Measurements from ENCODE around the gene CAMK2G. TPM values are rescaled to one million over a fixed set of nuclear protein-coding genes. Genes with fewer than 3 reads are reported as not detected.
"Not testable (repeated sequence)": the region's sequence is repeated elsewhere in the genome, so short reads cannot be mapped to it uniquely, and the experiment has no call there.

CAMK2G gene
- total and polyA plus RNA-seq, 7 donors: 14.4 to 221 (median 153) TPM

- WGBS, 2 donors: 70 to 79% methylated on average over 6 of the region's 6 CpGs
- DNase-seq: no peak
Observed at GRCh38 chr10:73894245-73894971, 20.1 kb upstream of the CAMK2G start.

GRCh38 chr10:73893426-73893825 is 19.1 kb upstream of the CAMK2G start:
- TF ChIP-seq CTCF (IDR thresholded peaks at IDR 0.05) (no peak), EP300 (IDR thresholded peaks at IDR 0.05) (no peak), POLR2AphosphoS5 (IDR thresholded peaks at IDR 0.05) (no peak), POLR2A (IDR thresholded peaks at IDR 0.05) (no peak)
- Histone ChIP-seq H3K4me1 (peaks cover 0 to 8% (median 8%) of the 10 kb centered on the region in 4 donors), H3K27me3 (no peaks in the 10 kb centered on the region), H3K9me3 (no peaks in the 10 kb centered on the region), H3K4me3 (no peak overlapping the region), H3K36me3 (no peaks in the 10 kb centered on the region), H3K27ac (no peak overlapping the region)
- 79% methylated on average over 8 of the region's 8 CpGs for WGBS, 2 donors
- intact Hi-C loops (cut with DNase I): no loop called here
- DNase-seq: no peak

More at GRCh38 chr10:73894245-73894971, 20.1 kb upstream of the CAMK2G start:
- TF ChIP-seq POLR2A (IDR thresholded peaks at IDR 0.05): no peak
- no peak for TF ChIP-seq EP300 (IDR thresholded peaks at IDR 0.05)
- TF ChIP-seq CTCF (IDR thresholded peaks at IDR 0.05): no peak
- TF ChIP-seq POLR2AphosphoS5 (IDR thresholded peaks at IDR 0.05): no peak
- Histone ChIP-seq H3K36me3 (no peaks in the 10 kb centered on the region), H3K4me3 (no peak overlapping the region), H3K27ac (no peak overlapping the region), H3K4me1 (no peaks in the 10 kb centered on the region), H3K9me3 (no peaks in the 10 kb centered on the region), H3K27me3 (no peaks in the 10 kb centered on the region)
- intact Hi-C loops (cut with DNase I): no loop called here

GRCh38 chr10:73892310-73893030 is 18.1 kb upstream of the CAMK2G start:
- no peak for DNase-seq

GRCh38 chr10:73891540-73891939 is 17.2 kb upstream of the CAMK2G start:
- H3K4me3 ChIP-seq: no peak overlapping the region
- H3K27ac ChIP-seq: no peak overlapping the region
- no peaks in the 10 kb centered on the region for H3K9me3 ChIP-seq
- no peaks in the 10 kb centered on the region for H3K27me3 ChIP-seq
- TF ChIP-seq POLR2A (IDR thresholded peaks at IDR 0.05) (no peak), EP300 (IDR thresholded peaks at IDR 0.05) (no peak), CTCF (IDR thresholded peaks at IDR 0.05) (no peak), POLR2AphosphoS5 (IDR thresholded peaks at IDR 0.05) (no peak)
- peaks cover 0 to 27% (median 27%) of the 10 kb centered on the region in 4 donors for H3K4me1 ChIP-seq
- intact Hi-C loops (cut with DNase I): no loop called here
- H3K36me3 ChIP-seq: no peaks in the 10 kb centered on the region
- no peak for DNase-seq
- 77 to 83% methylated on average over 5 of the region's 5 CpGs for WGBS, 2 donors

More at GRCh38 chr10:73892310-73893030, 18.1 kb upstream of the CAMK2G start:
- Histone ChIP-seq H3K4me1 (peaks cover 0 to 18% (median 17%) of the 10 kb centered on the region in 4 donors), H3K4me3 (no peak overlapping the region), H3K27ac (no peak overlapping the region), H3K27me3 (no peaks in the 10 kb centered on the region), H3K36me3 (no peaks in the 10 kb centered on the region), H3K9me3 (no peaks in the 10 kb centered on the region)
- WGBS, 2 donors: 74 to 75% methylated on average over 10 of the region's 10 CpGs
- intact Hi-C loops (cut with DNase I): no loop called here
- TF ChIP-seq CTCF (IDR thresholded peaks at IDR 0.05) (no peak), EP300 (IDR thresholded peaks at IDR 0.05) (no peak), POLR2A (IDR thresholded peaks at IDR 0.05) (no peak), POLR2AphosphoS5 (IDR thresholded peaks at IDR 0.05) (no peak)

GRCh38 chr10:73890830-73891229 is 16.5 kb upstream of the CAMK2G start:
- H3K4me3 ChIP-seq; H3K27me3 ChIP-seq; DNase-seq; H3K27ac ChIP-seq; intact Hi-C loops (cut with DNase I); H3K9me3 ChIP-seq; H3K36me3 ChIP-seq: not testable (repeated sequence)
- peaks cover 0 to 34% (median 32%) of the 10 kb centered on the region in 4 donors for H3K4me1 ChIP-seq
- 61 to 80% methylated on average over 3 of the region's 3 CpGs for WGBS, 2 donors
